IPS-18c (cell line): ENCODE measurements around the gene FBH1.

Experiments used
- H3K4me3 ChIP-seq: 2 replicates; pipeline ENCODE4 v1.7.0; 2013; ENCODE audit warnings: low read depth, mild to moderate bottlenecking, low read length, moderate library complexity; ENCODE audit not compliant: insufficient read depth
- H3K9me3 ChIP-seq: one replicate; pipeline ENCODE4 v1.6.1; 2013; ENCODE audit warnings: mild to moderate bottlenecking, low read length, moderate library complexity; ENCODE audit not compliant: control insufficient read depth, insufficient read depth

The FBH1 gene

GRCh38 chr10:5917305-5917704 lies 27.3 kb downstream of the FBH1 start:
- H3K9me3 ChIP-seq = no peaks in the 10 kb centered on the region
- H3K4me3 ChIP-seq = no peak overlapping the region

- no peak overlapping the region for H3K4me3 ChIP-seq
Observed at GRCh38 chr10:5918763-5919162, 28.7 kb downstream of the FBH1 start.

GRCh38 chr10:5919568-5919967 lies 29.5 kb downstream of the FBH1 start:
- Histone ChIP-seq H3K4me3 (no peak overlapping the region), H3K9me3 (no peaks in the 10 kb centered on the region)

More at GRCh38 chr10:5918763-5919162, 28.7 kb downstream of the FBH1 start:
- H3K9me3 ChIP-seq = no peaks in the 10 kb centered on the region

DNA sequence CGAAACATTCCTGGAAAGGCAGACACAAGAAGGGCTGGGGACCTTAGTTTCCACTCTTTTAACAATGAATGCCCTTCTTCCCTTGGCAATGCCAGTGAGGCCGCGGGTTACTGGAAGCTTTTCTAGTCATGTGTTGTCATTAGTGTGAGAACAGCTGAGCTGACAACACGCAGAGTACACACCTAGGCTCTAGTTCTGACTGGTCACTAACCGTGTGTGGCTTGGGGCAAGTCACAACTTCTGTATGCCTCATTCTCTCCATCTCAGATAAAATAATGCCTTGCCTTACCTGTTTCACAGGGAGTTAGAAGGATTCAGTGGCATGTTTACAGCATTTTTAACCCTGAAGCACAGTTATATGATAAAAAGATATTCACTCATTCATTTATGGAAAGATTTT lies 31.7 kb downstream of the FBH1 start:
- Histone ChIP-seq H3K4me3 (no peak overlapping the region), H3K9me3 (no peaks in the 10 kb centered on the region)

DNA sequence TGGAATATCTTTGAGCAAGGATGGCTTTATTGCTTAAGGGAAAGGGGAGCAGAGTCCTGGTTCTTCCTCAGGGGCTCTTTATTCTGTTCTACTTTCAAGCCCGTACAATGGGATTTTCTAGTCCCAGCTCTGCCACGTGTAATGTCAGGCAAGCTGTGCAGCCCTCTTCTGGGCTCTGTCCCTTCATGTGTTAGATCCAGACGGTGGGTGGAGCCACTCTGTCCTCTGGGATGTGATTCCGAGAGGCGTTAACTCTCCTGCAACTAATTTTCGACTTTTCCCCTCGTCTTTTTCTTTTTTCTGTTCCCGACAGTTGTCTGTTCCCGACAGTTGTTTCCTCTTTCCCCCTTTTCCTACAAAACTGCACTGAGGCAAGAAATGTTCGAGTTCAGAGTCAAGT lies 34.8 kb downstream of the FBH1 start:
- Histone ChIP-seq H3K4me3 (no peak overlapping the region), H3K9me3 (no peaks in the 10 kb centered on the region)

DNA sequence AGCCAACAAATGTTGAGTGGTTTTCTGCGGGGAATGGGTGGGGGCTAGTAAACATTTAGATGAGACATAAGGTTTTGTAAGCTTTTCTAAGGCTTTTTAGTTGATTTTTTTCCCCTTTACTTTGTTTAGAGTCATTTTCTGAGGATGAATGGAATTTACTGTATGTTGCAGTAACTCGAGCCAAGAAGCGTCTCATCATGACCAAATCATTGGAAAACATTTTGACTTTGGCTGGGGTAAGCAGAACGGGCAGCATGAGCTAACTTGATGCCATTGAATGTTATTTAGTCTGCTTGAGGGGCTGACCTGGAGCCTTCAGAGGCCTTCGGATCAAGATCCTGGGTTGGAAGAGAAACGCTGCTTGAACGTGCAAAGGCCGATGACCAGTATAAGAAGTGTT lies 37.3 kb downstream of the FBH1 start:
- H3K9me3 ChIP-seq = no peaks in the 10 kb centered on the region
- H3K4me3 ChIP-seq = no peak overlapping the region

DNA sequence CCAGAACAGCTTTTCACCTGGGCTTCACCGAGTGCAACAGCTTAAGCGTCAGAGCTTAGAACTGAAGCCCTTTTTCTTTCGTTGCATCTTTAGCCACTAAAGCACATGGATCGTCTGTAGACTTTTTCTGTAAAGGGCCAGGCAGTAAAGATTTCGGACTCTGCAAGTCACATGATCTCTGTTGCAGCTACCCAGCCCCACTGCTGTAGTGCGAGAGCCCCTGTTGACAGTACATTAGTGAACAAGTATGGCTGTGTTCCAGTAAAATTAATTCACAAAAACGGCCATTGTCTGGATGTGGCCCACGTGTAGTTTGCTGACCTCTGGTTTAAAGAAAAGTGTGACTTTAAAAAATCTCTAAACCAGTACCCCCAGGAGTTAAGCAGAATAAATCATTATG lies 39.4 kb downstream of the FBH1 start:
- Histone ChIP-seq H3K4me3 (no peak overlapping the region), H3K9me3 (no peaks in the 10 kb centered on the region)

- no peak overlapping the region for H3K4me3 ChIP-seq
- H3K9me3 ChIP-seq = no peaks in the 10 kb centered on the region
Observed at GRCh38 chr10:5930272-5930671, 40.2 kb downstream of the FBH1 start.

GRCh38 chr10:5932345-5932744 lies 42.3 kb downstream of the FBH1 start:
- Histone ChIP-seq H3K4me3 (no peak overlapping the region), H3K9me3 (no peaks in the 10 kb centered on the region)

- Histone ChIP-seq H3K9me3 (no peaks in the 10 kb centered on the region), H3K4me3 (no peak overlapping the region)
Observed at GRCh38 chr10:5933909-5934546, 44.0 kb downstream of the FBH1 start.

DNA sequence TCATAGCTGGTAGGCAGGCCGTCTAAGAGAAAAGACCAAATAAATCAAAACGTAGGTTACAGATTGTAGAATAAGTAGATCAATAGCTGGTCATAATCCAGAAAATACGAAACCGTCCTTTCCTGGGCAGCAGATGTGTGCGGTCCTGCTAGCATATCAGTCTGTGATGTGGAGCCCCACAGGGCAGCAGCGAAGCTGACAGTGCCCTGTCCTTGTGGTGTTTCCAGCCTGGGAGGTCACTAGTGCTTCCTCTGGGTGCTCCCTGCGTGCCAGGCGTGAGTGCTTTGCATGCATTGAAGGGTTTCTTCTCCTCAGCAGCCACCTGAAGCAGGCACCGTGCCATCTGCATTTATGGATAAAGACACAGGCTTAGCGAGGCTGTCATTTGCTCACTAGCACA lies 45.6 kb downstream of the FBH1 start:
- Histone ChIP-seq H3K9me3 (no peaks in the 10 kb centered on the region), H3K4me3 (no peak overlapping the region)

DNA sequence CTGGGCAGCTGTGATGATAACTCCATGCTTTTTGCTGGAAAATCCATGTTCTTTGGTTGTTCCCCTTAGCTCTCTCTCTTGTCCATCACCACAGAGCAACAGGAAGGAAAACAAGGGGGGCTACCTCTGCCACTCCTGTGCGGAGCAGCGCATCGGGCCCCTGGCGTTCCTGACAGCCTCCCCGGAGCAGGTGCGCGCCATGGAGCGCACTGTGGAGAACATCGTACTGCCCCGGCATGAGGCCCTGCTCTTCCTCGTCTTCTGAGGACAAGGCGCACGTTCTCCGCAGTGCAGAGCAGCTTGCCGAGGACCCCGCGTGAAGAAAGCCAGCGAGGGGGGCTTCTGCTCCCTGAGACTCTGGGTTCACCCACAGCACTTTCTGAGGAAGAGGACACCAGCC lies 47.0 kb downstream of the FBH1 start:
- H3K4me3 ChIP-seq = no peak overlapping the region

DNA sequence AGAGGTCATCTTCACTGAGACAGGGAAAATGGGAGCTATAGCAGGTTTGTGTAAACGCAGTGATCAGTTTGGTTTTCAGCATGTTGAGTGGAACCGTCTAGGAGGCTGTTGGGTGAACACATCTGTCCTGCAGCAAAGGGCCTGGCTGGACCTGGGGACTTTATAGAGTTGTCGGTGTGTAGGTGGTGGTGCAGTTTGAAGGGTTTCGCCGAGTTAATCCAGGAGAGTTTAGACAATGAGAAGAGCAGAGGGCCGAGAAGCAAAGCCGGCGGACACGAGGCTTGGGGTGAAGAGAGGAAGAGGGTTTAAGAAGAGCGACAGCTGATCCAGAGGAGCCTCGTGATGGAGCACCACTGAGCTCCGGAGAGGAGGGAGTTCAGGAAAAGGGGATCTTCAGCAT lies 48.2 kb downstream of the FBH1 start:
- Histone ChIP-seq H3K4me3 (no peak overlapping the region), H3K9me3 (no peaks in the 10 kb centered on the region)

More for the DNA sequence above, 47.0 kb downstream of the FBH1 start:
- H3K9me3 ChIP-seq = no peaks in the 10 kb centered on the region

- Histone ChIP-seq H3K9me3 (no peaks in the 10 kb centered on the region), H3K4me3 (no peak overlapping the region)
Observed at GRCh38 chr10:5940807-5941218, 50.8 kb downstream of the FBH1 start.

DNA sequence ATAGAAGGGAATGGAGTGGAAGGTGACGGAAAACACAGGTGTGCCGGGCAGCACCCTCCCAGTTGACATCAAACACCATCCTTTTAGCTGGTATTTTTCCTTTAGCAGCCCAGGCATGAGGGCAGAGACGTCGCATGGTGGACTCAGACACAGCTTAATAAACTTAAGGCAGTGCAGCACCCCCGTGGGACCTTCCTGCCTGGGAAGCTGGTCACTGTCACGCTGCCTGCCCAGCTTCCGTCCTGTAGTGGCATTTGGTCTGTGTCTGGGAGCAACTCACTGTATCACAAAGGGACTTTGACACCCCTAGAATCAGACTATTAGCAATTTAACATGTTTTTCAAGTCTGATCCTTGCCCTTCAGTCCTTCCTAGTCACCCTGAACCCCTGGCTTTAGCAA lies 51.5 kb downstream of the FBH1 start:
- Histone ChIP-seq H3K4me3 (no peak overlapping the region), H3K9me3 (no peaks in the 10 kb centered on the region)

GRCh38 chr10:5942001-5942400 lies 52.0 kb downstream of the FBH1 start:
- Histone ChIP-seq H3K4me3 (no peak overlapping the region), H3K9me3 (no peaks in the 10 kb centered on the region)

- no peaks in the 10 kb centered on the region for H3K9me3 ChIP-seq
- H3K4me3 ChIP-seq = no peak overlapping the region
Observed at GRCh38 chr10:5942474-5942873, 52.4 kb downstream of the FBH1 start.

GRCh38 chr10:5943536-5943935 lies 53.5 kb downstream of the FBH1 start:
- no peaks in the 10 kb centered on the region for H3K9me3 ChIP-seq
- no peak overlapping the region for H3K4me3 ChIP-seq
